GM21367 (cell line): ENCODE measurements around the gene ZBP1.
"Not testable (repeated sequence)": the region's sequence is repeated elsewhere in the genome, so short reads cannot be mapped to it uniquely, and the experiment has no call there.

Source experiments
- ATAC-seq: cut with Tn5 transposase; IDR thresholded peaks from one replicate; pipeline ENCODE4 v1.9.1; 2021; ENCODE audit not compliant: unreplicated experiment

The ZBP1 gene

DNA sequence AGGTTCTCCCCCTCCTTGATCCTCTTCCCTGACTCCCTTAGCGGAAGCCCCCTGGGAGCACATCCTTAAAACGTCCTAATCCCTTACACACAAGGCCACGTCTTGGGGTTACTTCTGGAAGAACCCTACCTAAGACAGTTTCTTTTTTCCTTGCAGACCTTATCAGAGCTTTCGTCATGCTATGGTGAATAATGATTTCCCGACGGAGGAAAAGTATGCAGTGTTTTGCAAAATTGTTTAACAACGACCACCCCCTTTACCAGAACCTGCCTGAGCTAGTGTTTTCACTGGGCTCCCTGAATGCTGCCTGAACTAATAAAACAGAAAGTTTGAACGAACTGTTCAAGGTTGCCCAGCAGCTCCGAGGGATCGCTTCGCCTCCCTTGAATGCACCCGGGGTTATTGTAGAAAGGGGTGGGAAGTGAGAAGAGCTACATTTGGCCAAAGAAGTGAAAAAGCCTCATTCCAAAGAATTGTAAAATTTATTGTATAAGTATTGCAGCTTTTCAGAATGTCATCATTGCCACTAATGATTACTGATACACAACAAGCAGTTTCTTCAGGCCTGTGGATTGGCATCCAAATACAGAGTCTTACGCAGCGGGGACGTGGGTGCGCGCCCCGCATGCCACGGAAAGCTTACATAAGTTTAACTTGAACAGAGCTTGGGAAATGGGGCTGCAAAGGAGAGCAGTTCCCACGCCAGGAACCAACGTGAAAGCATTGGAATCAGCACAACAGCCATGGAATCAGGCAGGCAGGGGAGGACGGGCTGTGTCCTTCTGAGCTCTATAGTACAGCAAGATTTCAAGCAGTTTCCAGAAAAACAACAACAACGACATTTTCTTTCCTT is 27.9 kb upstream of the ZBP1 start:
- ATAC-seq, result no peak

- no peak for ATAC-seq
Measured at GRCh38 chr20:57647006-57647932, 27.0 kb upstream of the ZBP1 start.

DNA sequence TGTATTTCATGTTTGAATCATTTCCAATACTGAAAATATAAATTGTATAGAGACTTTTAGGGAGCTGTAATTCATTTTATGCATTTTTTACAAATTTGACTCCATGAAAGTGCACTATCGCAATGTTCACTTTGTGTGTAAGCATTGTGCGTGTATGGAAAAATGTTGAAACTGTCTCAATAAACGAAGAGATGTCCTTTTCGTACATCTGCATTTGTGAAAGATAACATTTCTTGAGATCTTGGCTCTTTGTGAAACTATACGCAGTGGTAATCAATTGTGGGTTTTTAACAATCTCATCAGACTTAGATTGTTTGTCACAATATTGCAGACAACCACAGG is 18.6 kb upstream of the ZBP1 start:
- ATAC-seq, result no peak

- ATAC-seq, result no peak
Measured at GRCh38 chr20:57638173-57638894, 18.1 kb upstream of the ZBP1 start.

DNA sequence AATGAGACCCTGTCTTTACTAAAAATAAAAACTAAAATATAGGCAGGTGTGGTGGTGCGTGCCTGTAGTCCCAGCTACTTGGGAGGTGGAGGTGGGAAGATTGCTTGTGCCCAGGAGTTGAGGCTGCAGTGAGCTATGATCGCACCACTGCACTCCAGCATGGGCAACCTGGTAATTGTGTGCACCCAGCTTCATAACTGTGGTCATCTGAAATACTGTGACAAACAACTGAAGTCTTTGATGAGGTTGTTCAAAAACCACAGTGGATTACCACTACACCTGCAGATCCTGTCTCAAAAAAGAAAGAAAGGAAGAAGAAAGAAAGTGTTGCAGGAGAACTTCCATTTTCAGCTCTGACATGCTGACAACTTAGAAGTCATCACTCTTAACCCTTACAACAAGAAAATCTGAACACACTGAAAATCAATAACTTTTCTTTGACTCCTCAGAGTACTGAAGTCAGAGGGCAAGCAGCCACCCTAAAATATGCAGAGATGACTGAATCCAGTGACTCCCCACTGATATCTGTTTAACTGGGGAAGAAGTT is 13.8 kb upstream of the ZBP1 start:
- ATAC-seq, result no peak

GRCh38 chr20:57632286-57632685 is 12.1 kb upstream of the ZBP1 start:
- ATAC-seq, result no peak

DNA sequence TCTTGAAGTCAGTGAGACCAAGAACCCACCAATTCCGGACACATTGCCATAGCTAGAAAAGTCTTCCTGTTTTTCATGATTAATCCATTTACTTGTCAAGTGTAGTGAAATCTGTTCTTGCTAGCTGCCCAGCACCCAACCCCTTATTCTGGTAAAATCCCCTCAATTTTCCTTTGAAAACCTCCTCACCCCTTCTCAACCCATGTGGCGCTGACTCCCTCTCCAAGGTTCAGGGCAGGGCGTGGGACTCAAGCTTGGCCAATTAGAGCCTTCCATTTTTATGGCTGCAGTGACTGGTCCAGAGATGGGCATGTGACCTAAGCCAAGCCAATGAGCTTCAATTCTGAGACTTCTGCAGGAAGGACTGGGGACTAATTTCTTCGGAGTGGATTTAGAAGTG is 9.8 kb upstream of the ZBP1 start:
- no peak for ATAC-seq

- not testable (repeated sequence) for ATAC-seq
Measured at GRCh38 chr20:57629491-57629901, 9.3 kb upstream of the ZBP1 start.

DNA sequence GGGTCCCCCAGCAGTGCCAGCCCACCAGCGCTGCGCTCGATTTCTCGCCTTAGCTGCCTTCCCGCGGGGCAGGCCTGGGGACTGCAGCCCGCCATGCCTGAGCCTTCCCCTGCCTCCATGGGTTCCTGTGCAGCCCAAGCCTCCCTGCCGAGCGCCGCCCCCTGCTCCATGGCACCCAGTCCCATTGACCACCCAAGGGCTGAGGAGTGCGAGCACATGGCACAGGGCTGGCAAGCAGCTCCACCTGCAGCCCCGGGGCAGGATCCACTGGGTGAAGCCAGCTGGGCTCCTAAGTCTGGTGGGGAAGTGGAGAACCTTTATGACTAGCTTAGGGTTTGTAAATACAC is 8.7 kb upstream of the ZBP1 start:
- not testable (repeated sequence) for ATAC-seq

- ATAC-seq, result no peak
Measured at GRCh38 chr20:57628047-57628961, 8.1 kb upstream of the ZBP1 start.

DNA sequence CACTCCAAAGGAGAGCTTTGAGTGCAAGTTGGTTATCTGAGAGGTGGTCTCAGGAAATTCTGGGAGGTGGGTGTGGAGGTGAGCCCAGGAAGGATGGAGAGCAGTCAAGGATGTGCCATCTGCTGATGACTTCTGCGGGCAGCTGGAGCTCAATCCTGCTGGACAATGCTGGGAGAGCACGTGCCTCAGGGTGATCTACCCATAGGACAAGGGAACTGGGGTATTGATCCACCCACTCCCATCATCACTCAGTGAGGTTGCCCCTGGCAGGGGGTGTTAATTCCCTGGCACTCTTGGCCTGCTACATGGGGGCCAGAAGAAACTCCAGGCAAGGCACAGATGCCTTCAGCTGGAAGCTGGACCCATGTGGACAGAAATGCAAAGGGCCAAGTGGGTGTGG is 7.1 kb upstream of the ZBP1 start:
- ATAC-seq, result no peak

- no peak for ATAC-seq
Measured at GRCh38 chr20:57625978-57626377, 5.8 kb upstream of the ZBP1 start.

DNA sequence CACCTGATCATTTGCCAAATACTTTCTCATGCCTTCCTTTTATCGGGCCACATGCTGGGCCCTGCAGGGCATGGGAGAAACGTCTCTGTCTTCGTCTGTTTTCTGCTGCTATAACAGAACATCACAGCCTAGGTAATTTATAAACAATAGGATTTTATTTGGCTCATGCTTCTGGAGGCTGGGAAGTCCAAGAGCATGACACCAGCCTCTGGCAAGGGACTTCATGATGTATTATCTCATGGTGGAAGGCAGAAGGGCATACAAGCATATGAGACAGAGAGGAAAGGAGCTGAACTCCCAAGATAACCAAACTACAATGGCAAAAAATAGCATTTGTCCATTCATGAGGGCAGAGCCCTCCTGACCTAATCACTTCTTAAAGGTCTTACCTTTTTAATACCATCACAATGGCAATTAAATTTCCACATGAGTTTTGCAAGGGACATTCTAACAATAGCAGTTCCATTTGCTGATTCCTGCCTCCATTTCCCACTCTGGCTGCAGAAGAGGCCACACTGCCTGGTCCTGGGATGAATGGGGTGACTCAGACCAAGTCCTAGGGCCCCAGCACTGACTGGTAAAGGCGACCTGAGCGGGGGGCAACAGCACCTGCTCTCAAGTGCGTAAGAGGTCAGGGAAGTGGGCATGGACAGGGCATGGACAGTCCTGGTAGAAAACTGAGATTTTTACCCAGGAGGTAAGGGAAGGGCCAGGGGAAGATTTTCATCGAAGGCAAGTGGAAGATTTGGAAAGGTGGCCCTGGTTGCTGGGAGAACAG is 5.1 kb upstream of the ZBP1 start:
- ATAC-seq, result no peak

- no peak for ATAC-seq
Measured at GRCh38 chr20:57624124-57624523, 3.9 kb upstream of the ZBP1 start.

GRCh38 chr20:57622579-57623381 is 2.6 kb upstream of the ZBP1 start:
- ATAC-seq, result no peak

DNA sequence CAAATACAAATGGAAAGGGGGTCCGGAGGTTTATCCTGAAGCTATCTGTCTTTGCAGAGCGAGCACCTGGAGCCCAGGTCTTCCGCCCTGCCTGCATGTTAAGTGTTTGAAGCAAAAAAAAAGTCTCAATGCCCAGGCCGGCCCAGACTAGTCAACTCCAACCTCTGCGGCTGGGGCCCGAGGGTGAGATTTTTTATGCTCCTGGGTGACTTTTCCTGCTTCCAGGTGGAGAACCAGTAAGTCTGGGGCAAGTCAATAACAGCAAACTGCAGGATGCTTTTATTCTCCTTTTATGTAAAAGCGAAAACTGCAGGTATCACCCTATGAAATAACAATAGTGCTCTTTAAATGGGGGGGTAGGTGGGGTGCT is 2.0 kb upstream of the ZBP1 start:
- no peak for ATAC-seq

DNA sequence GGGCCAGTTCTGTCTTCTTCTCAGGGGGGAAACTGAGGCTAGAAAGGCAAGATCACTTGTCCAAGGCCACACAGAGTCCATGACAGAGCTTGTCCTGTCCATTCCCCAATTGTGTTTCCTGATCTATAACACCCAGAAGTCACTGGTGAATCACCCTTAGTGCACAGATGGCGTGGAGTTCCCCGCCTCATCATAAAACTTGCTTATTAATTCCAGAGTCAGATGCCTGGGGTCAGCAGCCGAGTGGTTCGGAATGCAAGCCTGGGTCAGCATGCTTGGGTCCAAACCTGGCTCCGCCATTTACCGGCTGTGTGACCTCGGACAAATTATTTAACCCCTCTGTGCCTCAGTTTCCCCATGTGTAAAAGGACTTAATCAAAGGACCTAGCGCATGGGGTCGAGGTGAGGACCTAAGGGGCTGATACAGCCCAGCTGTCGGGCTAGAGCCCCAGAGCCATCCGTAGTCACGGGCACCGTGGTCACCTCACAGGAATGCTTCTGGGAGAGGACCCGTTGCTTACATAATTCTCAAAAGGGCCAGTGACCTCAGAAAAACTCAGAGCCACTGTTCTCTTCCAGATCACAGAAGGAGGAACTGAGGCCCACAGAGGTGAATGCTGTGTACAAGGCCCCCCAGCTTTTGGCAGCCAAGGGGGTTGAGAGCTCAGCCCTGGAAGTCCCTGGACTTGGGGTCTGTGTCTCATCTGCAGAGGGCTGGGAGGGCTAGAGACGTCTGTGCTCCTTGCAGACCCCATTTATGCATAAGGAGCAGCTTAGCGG is 1.4 kb upstream of the ZBP1 start:
- no peak for ATAC-seq

GRCh38 chr20:57620999-57621398 is 773 bp upstream of the ZBP1 start:
- ATAC-seq, result no peak
